H4 (cell line): ENCODE results near the gene R3HDM4. TPM values are rescaled to one million over a fixed set of nuclear protein-coding genes. Genes with fewer than 3 reads are reported as not detected.
"Not testable (repeated sequence)": the region's sequence is repeated elsewhere in the genome, so short reads cannot be mapped to it uniquely, and the experiment has no call there.

Source experiments
- DNase-seq: peaks from one replicate; pipeline ENCODE4 v3.0.0-alpha.2; 2015; ENCODE audit warnings: low spot score
- total RNA-seq: library from RNA; depleted of rRNA; stranded (reverse); fragments of >200 nt; shearing (Covaris generic); gene quantifications from 2 replicates; pipeline ENCODE4 v1.2.3, GENCODE V29; 2014

The R3HDM4 gene
- total RNA-seq, 1 experiment from 2014 or later: 26.8 TPM

DNA sequence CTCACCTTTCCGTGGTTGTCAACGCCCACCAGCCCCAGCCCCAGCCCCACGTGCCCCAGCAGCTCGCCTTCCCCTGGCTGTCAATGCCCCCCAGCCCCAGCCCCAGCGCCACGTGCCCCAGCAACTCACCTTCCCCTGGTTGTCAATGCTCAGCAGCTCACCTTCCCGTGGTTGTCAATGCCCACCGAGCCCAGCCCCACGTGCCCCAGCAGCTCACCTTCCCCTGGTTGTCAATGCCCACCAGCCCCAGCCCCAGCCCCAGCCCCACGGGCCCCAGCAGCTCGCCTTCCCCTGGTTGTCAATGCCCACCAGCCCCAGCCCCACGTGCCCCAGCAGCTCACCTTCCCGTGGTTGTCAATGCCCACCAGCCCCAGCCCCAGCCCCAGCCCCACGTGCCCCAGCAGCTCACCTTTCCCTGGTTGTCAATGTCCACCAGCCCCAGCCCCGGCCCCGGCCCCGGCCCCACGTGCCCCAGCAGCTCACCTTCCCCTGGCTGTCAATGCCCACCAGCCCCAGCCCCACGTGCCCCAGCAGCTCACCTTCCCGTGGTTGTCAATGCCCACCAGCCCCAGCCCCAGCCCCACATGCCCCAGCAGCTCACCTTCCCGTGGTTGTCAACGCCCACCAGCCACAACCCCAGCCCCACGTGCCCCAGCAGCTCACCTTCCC lies 34.9 kb downstream of the R3HDM4 start:
- not testable (repeated sequence) for DNase-seq

DNA sequence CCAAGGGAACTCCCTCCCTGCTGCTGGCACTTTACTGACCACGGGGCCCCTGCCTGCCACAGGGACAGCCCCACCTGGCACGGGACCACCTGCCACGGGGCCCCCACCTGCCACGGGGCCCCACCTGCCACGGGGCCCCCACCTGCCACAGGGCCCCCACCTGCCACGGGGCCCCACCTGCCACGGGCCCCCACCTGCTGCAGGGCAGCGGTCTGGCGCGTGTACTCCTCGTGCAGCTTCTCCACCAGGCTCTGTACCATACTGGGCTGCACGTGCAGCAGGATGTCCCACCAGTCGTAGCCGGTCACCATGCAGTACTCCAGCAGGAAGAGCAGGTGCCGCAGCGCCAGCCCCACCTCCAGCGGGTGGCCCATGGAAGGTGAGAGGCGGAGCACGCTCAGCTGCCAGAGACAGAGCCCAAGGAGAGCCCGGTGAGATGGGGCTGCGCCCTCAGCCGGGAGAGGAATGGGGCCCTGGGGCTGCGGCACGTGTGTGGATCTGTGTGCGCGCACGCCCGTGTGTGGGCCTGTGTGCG lies 36.2 kb downstream of the R3HDM4 start:
- no peak for DNase-seq

DNA sequence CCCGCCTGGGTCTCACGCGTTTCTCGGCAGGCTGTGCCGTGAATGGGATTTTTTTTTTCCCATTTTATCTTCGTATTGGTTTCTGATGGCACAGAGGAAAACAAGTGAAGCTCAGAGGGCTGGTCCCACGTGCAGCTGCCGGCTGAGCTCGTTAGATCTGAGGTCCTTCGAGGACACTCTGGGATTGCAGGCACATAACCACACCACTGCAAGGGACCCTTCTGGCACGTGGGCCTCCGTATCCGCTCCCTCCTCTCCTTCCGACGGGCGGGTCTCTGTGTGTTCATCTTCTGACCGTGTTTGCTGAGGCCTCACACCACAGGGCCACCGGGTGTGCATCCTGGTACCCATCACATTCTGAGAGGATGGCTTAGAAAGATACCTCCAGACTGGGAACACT lies 36.9 kb downstream of the R3HDM4 start:
- DNase-seq: no peak

DNA sequence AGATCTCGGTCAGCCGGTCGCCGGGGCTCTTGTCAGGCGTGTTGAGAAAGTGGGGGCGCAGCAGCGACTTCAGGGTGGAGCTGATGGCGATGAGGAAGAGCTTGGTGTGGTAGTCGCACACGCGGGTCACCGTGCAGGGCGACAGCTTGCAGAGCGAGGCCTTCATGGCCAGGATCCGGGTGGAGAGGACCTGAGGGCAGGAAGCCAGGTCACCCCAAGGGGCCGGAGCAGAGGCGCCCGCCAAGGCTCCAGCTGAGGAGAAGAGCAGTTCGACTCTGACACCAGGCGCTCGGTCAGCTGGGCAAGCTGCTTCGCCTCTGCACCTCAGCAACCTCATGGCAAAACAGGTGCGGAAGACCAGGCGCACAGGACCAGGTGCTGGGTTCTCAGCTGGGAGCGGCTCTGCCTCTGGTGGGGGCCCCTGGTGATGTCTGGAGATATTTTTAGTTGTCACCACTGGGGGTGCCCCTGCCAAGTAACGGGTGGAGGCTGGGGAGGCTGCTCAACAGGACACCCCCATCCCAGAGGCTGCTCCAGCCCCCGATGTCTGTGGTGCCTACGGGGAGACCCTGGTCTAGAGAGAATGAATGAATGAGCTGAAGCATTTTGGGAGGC lies 37.6 kb downstream of the R3HDM4 start:
- no peak for DNase-seq

- DNase-seq: no peak
Measured at GRCh38 chr19:873561-874041, 39.4 kb downstream of the R3HDM4 start.

- DNase-seq: no peak
Measured at GRCh38 chr19:873084-873483, 39.9 kb downstream of the R3HDM4 start.

DNA sequence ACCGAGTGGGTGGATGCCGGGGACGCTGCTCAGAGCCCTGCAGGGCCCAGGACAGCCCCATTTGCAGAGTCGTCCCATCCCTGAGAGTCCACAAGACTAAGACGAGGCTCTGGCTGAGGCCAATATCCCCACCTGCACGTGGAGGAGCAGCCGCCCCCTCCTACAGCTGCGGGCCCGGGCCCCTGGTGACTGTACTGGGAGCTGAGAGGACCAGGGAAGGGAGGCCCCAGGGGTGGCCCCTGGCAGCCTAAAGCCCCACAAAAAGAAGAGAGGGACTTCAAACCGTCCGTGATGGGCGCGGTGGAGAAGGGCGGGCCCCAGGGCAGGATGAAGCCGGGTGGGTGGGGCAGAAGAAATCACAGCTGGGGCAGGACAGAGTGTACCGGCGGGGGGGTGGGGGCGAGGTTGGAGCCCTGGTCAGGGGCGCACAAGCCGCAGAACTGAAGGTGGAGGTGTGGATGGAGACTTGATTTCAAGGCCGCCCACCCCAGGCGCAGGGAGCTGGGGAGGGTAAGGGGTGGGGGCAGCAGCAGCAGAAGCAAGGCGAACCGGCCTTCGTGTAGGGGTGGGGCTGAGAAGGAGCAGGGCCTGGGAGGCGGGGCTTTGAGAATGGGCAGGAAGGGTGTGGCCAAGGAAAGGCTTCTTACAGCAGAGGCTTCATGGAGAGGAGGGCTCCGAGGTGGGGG lies 40.6 kb downstream of the R3HDM4 start:
- no peak for DNase-seq

- no peak for DNase-seq
Measured at GRCh38 chr19:871446-872265, 41.4 kb downstream of the R3HDM4 start.

DNA sequence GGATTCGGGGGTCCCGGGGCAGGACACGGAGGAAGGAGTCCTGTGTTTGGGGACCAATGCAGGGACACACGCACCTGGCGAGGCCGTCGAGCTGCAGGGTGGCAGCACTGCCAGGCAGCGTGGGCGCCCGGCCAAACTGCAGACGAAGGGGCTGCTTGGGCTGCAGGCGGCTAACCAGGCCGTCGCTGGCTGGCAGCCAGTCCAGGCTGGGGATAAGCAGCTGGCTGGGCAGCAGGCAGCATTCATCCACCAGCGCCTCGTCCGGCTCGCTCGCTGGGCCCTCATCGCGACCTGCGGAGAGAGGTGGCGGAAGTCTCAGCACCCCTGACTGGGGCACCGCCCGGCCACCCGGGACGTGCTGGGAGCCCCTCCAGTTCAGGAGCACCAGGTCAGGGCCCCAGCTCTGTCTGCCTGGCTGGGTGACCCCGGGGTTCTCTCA lies 42.0 kb downstream of the R3HDM4 start:
- no peak for DNase-seq

GRCh38 chr19:870314-870713 lies 42.7 kb downstream of the R3HDM4 start:
- no peak for DNase-seq

GRCh38 chr19:869245-870177 lies 43.5 kb downstream of the R3HDM4 start:
- peak; percentile 83 for DNase-seq

DNA sequence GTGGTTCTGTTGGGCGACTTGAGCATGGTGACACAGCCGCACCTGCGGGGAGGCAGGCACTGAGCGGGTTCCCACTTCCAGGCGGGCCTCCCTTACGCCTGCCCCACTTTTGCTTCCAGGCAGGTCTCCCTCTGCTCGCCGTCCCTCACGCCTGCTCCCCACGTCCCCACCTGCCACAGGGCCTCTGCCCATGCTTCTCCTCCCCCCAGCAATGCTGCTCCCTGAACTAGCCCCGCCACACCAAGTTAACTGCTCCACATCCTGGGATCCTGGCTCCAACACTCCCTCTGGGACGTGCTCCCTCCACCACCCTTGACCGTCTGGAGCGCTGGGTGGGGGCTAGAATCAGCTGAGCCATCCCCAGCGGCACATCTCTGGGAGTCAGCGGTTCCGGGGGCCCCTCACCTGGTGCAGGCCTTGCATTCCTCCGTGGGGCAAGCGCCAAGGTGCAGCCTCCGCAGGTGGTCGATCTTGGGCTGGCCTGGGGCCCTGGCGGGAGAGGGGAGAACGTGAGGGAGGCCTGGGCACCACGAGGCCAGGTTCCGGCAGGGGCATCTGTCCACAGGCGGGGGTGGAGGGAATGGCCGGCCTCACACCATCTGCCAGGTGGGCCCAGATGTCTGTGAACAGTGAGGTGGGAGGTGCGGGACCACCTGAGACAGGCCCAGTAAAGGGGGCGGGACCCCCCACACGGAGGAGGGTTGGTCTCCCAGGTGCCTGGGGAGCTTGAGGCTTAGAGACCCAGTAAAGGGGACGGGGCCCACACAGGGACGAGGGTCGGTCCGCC lies 44.4 kb downstream of the R3HDM4 start:
- DNase-seq: no peak

GRCh38 chr19:867855-868457 lies 45.1 kb downstream of the R3HDM4 start:
- DNase-seq: no peak

- no peak for DNase-seq
Measured at GRCh38 chr19:867301-867793, 45.7 kb downstream of the R3HDM4 start.

DNA sequence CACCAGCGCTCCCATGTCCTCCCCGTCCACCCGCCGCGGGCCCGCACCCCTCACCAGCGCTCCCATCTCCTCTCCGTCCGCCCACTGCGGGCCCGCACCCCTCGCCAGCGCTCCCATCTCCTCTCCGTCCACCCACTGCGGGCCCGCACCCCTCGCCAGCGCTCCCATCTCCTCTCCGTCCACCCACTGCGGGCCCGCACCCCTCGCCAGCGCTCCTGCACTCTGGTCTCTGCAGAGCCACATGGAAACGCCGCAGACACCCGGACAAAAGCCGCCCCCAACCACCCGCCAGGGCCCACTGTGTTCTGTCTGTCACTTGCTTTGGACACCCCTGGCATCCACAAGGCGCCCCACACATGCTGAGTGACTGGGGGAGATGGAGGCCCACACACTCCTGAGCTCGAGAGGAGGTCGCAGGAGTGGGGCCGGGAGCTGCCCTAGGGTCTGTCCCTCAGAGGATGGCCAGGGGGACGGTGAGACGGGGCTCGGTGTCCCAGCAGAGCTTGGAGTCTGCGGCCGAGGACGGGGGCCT lies 46.2 kb downstream of the R3HDM4 start:
- DNase-seq: no peak

DNA sequence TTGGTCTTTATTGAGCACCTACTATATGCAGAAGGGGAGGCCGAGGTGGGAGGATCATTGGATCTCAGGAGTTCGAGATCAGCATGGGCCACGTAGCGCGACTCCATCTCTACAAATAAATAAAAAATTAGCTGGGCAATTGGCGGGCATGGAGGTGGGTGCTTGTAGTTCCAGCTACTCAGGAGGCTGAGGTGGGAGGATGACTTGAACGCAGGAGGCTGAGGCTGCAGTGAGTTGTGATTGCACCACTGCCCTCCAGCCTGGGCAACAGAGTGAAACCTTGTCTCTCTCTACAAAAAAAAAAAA lies 49.8 kb downstream of the R3HDM4 start:
- DNase-seq: no peak

GRCh38 chr19:862581-863314 lies 50.3 kb downstream of the R3HDM4 start:
- DNase-seq: no peak
